GM18526 (cell line): Measurements from ENCODE around the gene RFX3.

Source experiments
- POLR2A ChIP-seq: IDR thresholded peaks from 3 replicates; pipeline ENCODE4 v1.6.1; 2011; ENCODE audit not compliant: insufficient read length; ENCODE audit errors: extremely low read depth

RFX3 gene

GRCh38 chr9:3262826-3263529, 262.8 kb downstream of the RFX3 start:
- no peak for TF ChIP-seq POLR2A

- TF ChIP-seq POLR2A = no peak
Observed at GRCh38 chr9:3261484-3261883, 264.3 kb downstream of the RFX3 start.

- TF ChIP-seq POLR2A = no peak
Observed at GRCh38 chr9:3256571-3257330, 269.1 kb downstream of the RFX3 start.

- TF ChIP-seq POLR2A = no peak
Observed at GRCh38 chr9:3251309-3251708, 274.5 kb downstream of the RFX3 start.

GRCh38 chr9:3250741-3251140, 275.1 kb downstream of the RFX3 start:
- no peak for TF ChIP-seq POLR2A

GRCh38 chr9:3247211-3247610, 278.6 kb downstream of the RFX3 start:
- TF ChIP-seq POLR2A = no peak

- no peak for TF ChIP-seq POLR2A
Observed at GRCh38 chr9:3246241-3246640, 279.6 kb downstream of the RFX3 start.

GRCh38 chr9:3244963-3245653, 280.7 kb downstream of the RFX3 start:
- no peak for TF ChIP-seq POLR2A

GRCh38 chr9:3243683-3244082, 282.1 kb downstream of the RFX3 start:
- TF ChIP-seq POLR2A = no peak

- no peak for TF ChIP-seq POLR2A
Observed at GRCh38 chr9:3241290-3241689, 284.5 kb downstream of the RFX3 start.

- TF ChIP-seq POLR2A = no peak
Observed at GRCh38 chr9:3240656-3241268, 285.0 kb downstream of the RFX3 start.

- no peak for TF ChIP-seq POLR2A
Observed at GRCh38 chr9:3239240-3239639, 286.6 kb downstream of the RFX3 start.

- no peak for TF ChIP-seq POLR2A
Observed at GRCh38 chr9:3238236-3238635, 287.6 kb downstream of the RFX3 start.

GRCh38 chr9:3237121-3237520, 288.7 kb downstream of the RFX3 start:
- no peak for TF ChIP-seq POLR2A

GRCh38 chr9:3235497-3235896, 290.3 kb downstream of the RFX3 start:
- no peak for TF ChIP-seq POLR2A

- no peak for TF ChIP-seq POLR2A
Observed at GRCh38 chr9:3224931-3225330, 300.9 kb downstream of the RFX3 start.
